ENCODE measurements around the gene CD40. TPM values are rescaled to one million over a fixed set of nuclear protein-coding genes. Genes with fewer than 3 reads are reported as not detected.

Gene CD40
- total RNA-seq, 1 donor from 2014 or later = 1.6 TPM

- no peak for TF ChIP-seq CTCF (IDR thresholded peaks at IDR 0.05)
- H3K4me1 Mint-ChIP-seq (ENCODE audit: unreplicated experiment) = no peaks in the 10 kb centered on the region
- peaks cover 11% of the 10 kb centered on the region for H3K27me3 Mint-ChIP-seq (ENCODE audit: unreplicated experiment)
- H3K9me3 Mint-ChIP-seq (ENCODE audit: unreplicated experiment) = no peaks in the 10 kb centered on the region
- no peaks in the 10 kb centered on the region for H3K36me3 Mint-ChIP-seq (ENCODE audit: unreplicated experiment)
- H3K4me3 Mint-ChIP-seq (ENCODE audit: unreplicated experiment) = no peak overlapping the region
- H3K27ac Mint-ChIP-seq (ENCODE audit: unreplicated experiment) = no peak overlapping the region
- DNase-seq (ENCODE audit: extremely low spot score, unreplicated experiment) = no peak
These were observed 36.2 kb downstream of the CD40 start for GRCh38 chr20:46154305-46154704.

- no peaks in the 10 kb centered on the region for H3K4me1 Mint-ChIP-seq (ENCODE audit: unreplicated experiment)
- H3K36me3 Mint-ChIP-seq (ENCODE audit: unreplicated experiment) = no peaks in the 10 kb centered on the region
- H3K9me3 Mint-ChIP-seq (ENCODE audit: unreplicated experiment) = no peaks in the 10 kb centered on the region
- no peak overlapping the region for H3K4me3 Mint-ChIP-seq (ENCODE audit: unreplicated experiment)
- no peak for TF ChIP-seq CTCF (IDR thresholded peaks at IDR 0.05)
- no peak overlapping the region for H3K27ac Mint-ChIP-seq (ENCODE audit: unreplicated experiment)
- peaks cover 11% of the 10 kb centered on the region for H3K27me3 Mint-ChIP-seq (ENCODE audit: unreplicated experiment)
- no peak for DNase-seq (ENCODE audit: extremely low spot score, unreplicated experiment)
These were observed 36.7 kb downstream of the CD40 start for GRCh38 chr20:46154796-46155195.

- Mint-ChIP-seq H3K4me3 (ENCODE audit: unreplicated experiment) (no peak overlapping the region), H3K9me3 (ENCODE audit: unreplicated experiment) (no peaks in the 10 kb centered on the region), H3K27ac (ENCODE audit: unreplicated experiment) (no peak overlapping the region), H3K27me3 (ENCODE audit: unreplicated experiment) (peaks cover 11% of the 10 kb centered on the region), H3K4me1 (ENCODE audit: unreplicated experiment) (no peaks in the 10 kb centered on the region), H3K36me3 (ENCODE audit: unreplicated experiment) (no peaks in the 10 kb centered on the region)
- no peak for DNase-seq (ENCODE audit: extremely low spot score, unreplicated experiment)
- TF ChIP-seq CTCF (IDR thresholded peaks at IDR 0.05) = no peak
These were observed 38.0 kb downstream of the CD40 start for GRCh38 chr20:46156065-46156464.

- H3K4me1 Mint-ChIP-seq (ENCODE audit: unreplicated experiment) = no peaks in the 10 kb centered on the region
- no peaks in the 10 kb centered on the region for H3K36me3 Mint-ChIP-seq (ENCODE audit: unreplicated experiment)
- no peak for DNase-seq (ENCODE audit: extremely low spot score, unreplicated experiment)
- TF ChIP-seq CTCF (IDR thresholded peaks at IDR 0.05) = no peak
- H3K27me3 Mint-ChIP-seq (ENCODE audit: unreplicated experiment) = peaks cover 15% of the 10 kb centered on the region
- H3K9me3 Mint-ChIP-seq (ENCODE audit: unreplicated experiment) = no peaks in the 10 kb centered on the region
- H3K4me3 Mint-ChIP-seq (ENCODE audit: unreplicated experiment) = no peak overlapping the region
- no peak overlapping the region for H3K27ac Mint-ChIP-seq (ENCODE audit: unreplicated experiment)
These were observed 39.0 kb downstream of the CD40 start for GRCh38 chr20:46157076-46157592.

GRCh38 chr20:46157625-46158024, 39.5 kb downstream of the CD40 start:
- Mint-ChIP-seq H3K27ac (ENCODE audit: unreplicated experiment) (no peak overlapping the region), H3K4me1 (ENCODE audit: unreplicated experiment) (no peaks in the 10 kb centered on the region), H3K36me3 (ENCODE audit: unreplicated experiment) (no peaks in the 10 kb centered on the region), H3K9me3 (ENCODE audit: unreplicated experiment) (no peaks in the 10 kb centered on the region), H3K4me3 (ENCODE audit: unreplicated experiment) (no peak overlapping the region), H3K27me3 (ENCODE audit: unreplicated experiment) (peaks cover 18% of the 10 kb centered on the region)
- DNase-seq (ENCODE audit: extremely low spot score, unreplicated experiment) = no peak
- no peak for TF ChIP-seq CTCF (IDR thresholded peaks at IDR 0.05)
